Right ventricle myocardium inferior (tissue), 1 donor: Measurements from ENCODE around the gene ANKLE1. TPM values are rescaled to one million over a fixed set of nuclear protein-coding genes. Genes with fewer than 3 reads are reported as not detected.
A peak's percentile ranks its signal among the peaks of the same experiment; 100 is the strongest.

Experiments
- ATAC-seq: fragments of 200-7000 bp; cut with Tn5 transposase; one replicate; pipeline ENCODE4 v1.9.1; 2020; ENCODE audit warnings: mild to moderate bottlenecking, moderate library complexity
- DNase-seq: peaks from one replicate; pipeline ENCODE4 v3.0.0; 2021; ENCODE audit errors: missing footprints
- intact Hi-C: fragments of 100-400 bp; cut with DNase I; formaldehyde crosslinking; loops from one replicate; pipeline ENCODE4 v1.11.0; 2022
- total RNA-seq: library from RNA; stranded (reverse); fragmentation: NEBNext Ultra II Directional; extraction: Animal tissue kit (Norgen Biotek cat#: 25700); gene quantifications from one replicate; pipeline ENCODE4 v1.2.1, GENCODE V29; 2021
- donor health status: DM: no; HTN: yes; CAD: no; lungs with severe emphysema.

Gene ANKLE1
- total RNA-seq, 1 donor from 2014 or later: 0.19 TPM

DNA sequence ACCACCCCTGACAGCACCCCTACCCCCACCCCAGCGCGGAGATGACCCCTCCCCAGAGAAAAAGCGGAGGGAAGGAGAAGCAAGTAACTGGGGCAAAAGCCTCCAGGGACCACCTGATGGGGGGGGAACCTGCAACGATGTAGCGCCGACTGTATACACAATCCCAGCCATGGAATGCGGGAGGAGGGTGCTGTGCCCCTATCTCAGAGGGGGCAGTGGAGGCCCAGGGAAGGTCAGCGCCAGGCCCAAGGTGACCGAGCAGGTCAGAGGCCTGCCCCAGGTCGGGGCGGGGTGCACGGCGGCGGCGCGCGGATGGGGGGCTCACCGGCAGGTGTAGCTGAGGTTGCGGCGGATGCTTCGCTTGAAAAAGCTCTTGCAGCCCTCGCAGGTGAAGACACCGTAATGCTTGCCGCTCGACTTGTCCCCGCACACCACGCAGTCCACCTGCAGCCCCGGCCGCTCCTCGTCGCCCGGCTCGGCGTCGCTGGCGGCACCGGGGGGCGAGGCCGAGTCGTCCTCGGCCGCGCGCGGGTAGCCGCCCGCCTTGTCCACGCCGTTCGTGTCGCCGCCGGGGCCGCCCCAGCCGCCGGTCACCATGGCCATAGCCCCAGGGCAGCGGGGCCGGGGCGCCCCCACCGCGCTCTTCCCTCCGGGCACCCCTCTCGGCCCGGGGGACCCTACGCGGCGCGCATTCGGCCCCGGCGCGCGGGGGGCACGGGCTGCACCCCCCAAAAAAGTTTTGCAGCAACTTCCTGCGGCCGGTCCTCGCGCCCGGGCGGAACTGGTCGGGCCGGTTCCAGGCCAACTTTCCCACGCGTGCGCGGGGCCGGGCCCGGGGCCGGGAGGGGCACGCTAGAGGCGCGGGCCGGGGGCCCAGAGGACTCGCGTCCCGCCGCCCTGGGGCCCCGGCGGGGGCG is 36.8 kb upstream of the ANKLE1 start:
- ATAC-seq (no peak), DNase-seq (no peak)
- intact Hi-C loops: no loop called here

DNA sequence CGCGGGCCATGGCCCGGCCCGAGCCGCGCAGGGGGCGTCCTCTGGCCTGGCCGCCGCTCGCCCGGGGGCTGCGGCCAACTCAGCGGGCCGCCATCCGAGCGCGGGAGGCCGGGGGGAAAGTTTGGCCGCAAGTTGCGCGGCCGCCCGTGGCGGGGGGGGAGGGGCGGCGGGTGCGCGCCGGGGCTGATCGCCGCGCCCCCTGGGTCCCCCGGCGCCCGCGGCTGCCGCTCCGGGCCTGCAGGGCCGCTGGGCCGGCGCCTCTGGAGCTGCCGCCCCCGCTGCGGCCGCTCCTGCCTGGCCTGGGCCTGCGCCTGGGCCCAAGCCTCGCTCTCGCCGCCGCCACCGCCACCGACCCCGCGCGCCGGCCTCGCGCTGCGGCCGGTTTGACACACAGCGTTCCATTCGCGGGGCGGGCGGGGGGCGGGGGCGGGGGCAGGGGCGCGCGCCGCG is 36.1 kb upstream of the ANKLE1 start, which contains the start of gene NR2F6:
TSS of gene NR2F6 (minus strand) at position 385 of the 450 bp plus-strand sequence. CDS start 699 bp downstream, outside the sequence.
- ATAC-seq (no peak), DNase-seq (no peak)
- intact Hi-C loops: no loop called here

DNA sequence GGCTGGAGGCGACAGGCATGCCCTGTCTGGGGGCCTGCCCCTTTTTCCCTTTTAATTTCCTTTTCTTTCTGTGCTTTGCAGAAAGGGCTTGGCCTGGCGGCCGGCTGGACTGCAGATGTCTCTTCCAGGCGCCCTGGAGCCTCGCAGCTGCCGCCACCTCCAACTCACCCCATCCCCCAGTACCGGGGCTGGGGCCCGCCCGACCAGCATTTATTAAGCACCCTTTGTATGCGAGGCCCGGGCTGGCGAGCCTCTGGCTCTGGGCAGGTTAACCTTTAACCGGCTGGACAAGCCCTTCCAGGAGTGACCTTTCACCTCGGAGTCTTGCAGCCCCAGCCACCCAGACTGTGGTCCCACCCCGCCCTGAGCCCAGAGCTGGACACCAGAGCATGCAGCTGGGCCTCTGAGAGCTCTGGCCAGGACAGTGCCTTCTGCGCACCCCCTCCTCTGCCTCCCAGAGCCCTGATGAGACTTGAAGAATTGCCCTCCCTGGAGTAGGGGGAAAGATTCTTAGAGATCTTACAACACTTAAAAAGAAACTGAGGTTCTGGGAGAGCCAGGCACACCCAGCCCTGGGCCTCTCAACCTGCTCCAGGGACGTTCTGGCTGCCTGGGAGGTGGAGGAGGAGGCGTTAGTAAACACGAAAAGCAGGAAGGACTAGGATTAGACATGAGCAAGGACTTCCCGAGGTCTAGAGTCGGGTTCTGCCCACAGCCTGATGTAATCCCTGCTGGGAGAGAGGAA is 34.8 kb upstream of the ANKLE1 start:
- intact Hi-C loops: loop anchor here (1.0 to 2.0 kb wide), 2 partner anchors 14 to 21 kb away; partner anchors contain the start of gene OCEL1
- no peak for DNase-seq
- peak; percentile 40 for ATAC-seq

- intact Hi-C loops: no loop called here
- ATAC-seq (no peak), DNase-seq (no peak)
These were observed 33.5 kb upstream of the ANKLE1 start for GRCh38 chr19:17248011-17248776.

DNA sequence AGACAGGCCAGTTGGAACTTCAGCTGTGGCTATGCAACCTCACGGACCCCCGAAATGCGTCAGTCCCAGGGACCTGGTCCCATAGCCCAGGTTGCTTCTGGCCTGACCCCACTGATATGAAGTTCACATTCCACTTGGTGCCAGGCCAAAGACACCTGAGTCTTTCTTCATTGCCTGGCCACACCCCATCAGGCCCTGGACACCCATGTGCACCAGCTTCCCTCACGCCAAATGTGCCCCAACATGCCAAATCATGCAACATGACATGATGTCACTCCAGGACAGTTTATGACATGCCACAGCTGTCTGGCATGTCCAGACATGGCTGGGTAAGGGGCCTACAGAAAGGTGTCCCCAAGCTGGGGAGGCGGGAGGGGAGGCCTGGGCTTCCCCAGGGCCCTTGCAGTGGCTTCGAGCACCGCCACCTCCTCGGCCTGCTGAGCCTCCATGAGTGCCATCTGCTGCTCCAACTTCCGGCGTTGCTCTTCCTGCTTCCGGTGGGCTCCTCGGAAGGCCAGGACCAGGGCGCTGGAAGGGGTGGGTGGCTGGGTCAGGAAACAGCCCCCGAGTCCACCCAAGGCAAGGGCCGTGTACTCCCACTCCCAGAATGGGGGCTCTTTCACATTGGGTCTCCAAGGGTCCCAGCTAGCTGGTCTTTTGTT is 31.7 kb upstream of the ANKLE1 start:
- DNase-seq (no peak), ATAC-seq (no peak)
- intact Hi-C loops: no loop called here

DNA sequence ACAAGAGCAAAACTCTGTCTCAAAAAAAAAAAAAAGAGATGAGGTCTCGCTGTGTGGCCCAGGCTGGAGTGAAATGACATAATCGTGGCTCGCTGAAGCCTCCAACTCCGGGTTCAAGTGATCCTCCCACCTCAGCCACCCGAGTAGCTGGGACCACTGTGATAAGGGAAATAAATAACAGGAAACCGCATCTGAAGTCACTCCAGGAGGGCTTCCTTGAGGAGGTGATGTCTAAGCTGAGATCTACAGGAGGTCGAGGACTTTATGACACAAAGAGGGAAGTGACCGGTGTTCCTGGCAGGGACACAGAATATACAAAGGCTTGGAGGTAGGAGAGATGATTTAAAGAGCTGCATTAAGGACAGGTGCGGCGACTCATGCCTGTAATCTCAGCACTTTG is 27.1 kb upstream of the ANKLE1 start:
- intact Hi-C loops: no loop called here
- ATAC-seq (no peak), DNase-seq (no peak)

DNA sequence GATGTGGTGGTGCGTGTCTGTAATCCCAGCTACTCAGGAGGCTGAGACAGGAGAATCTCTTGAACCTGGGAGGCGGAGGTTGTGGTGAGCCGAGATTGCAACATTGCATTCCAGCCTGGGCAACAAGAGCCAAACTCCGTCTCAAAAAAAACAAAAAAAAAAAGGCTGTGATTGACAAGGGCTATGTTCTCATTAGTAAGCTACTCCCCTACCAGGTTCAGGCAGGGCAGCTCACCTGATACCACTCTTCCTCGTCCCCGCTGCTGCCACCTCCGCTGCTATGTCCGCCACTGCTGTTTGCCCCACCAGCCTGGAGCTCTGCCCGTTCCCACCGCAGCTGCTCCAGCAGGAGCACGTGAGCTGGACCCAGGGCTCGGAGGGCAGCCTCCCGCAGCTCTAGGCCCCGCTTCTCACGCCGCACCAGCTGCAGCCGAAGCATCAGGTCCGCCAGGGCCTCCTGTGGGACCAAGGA is 26.5 kb upstream of the ANKLE1 start:
- intact Hi-C loops: no loop called here
- no peak for ATAC-seq
- DNase-seq: no peak

GRCh38 chr19:17256130-17256529 is 25.6 kb upstream of the ANKLE1 start:
- intact Hi-C loops: no loop called here
- ATAC-seq: no peak

GRCh38 chr19:17259118-17259780 is 22.5 kb upstream of the ANKLE1 start:
- intact Hi-C loops: no loop called here
- ATAC-seq (no peak), DNase-seq (no peak)

More at GRCh38 chr19:17256130-17256529, 25.6 kb upstream of the ANKLE1 start:
- no peak for DNase-seq

GRCh38 chr19:17259934-17260333 is 21.8 kb upstream of the ANKLE1 start:
- intact Hi-C loops: loop anchor here (1.0 to 2.0 kb wide), 2 partner anchors 13 to 21 kb away; partner anchors contain the start of gene ANKLE1
- no peak for DNase-seq
- no peak for ATAC-seq

GRCh38 chr19:17260842-17261325 is 20.8 kb upstream of the ANKLE1 start:
- peak; percentile 89 for ATAC-seq
- intact Hi-C loops: loop anchor here (1.0 to 2.0 kb wide), 2 partner anchors 14 to 20 kb away; partner anchors contain the start of gene ANKLE1
- DNase-seq: peak; percentile 91

DNA sequence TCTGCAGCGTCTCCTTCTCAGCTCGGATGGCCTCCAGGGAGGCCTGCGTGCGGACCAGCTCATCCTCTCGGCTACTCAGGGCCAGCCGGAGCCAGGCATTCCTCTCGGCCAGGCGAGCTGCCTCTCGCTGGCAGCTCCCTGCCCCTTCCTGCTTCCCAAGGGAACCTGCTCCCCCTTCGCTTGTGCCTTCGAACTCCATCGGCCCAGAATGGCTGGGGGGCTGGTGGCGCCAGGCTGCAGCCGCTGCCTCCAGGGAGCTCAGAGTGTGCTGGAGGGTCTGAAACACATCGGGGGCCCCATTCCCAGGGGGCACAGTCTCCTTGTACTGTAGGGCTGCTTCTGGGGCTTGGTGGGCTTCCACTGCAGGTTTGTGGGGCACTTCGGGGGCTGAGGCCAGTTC is 19.1 kb upstream of the ANKLE1 start:
- intact Hi-C loops: no loop called here

GRCh38 chr19:17263712-17264640 is 17.7 kb upstream of the ANKLE1 start:
- intact Hi-C loops: no loop called here
- ATAC-seq (no peak), DNase-seq (no peak)

More for the DNA sequence above, 19.1 kb upstream of the ANKLE1 start:
- ATAC-seq: no peak
- no peak for DNase-seq

GRCh38 chr19:17264641-17264979 is 17.1 kb upstream of the ANKLE1 start, which contains the start of gene USHBP1:
Gene USHBP1, minus strand, starts transcription at chr19:17264745. Its CDS starts 446 bp downstream, at chr19:17264299.
- DNase-seq (no peak), ATAC-seq (no peak)
- intact Hi-C loops: no loop called here

- no peak for ATAC-seq
- intact Hi-C loops: no loop called here
- DNase-seq: no peak
These were observed 15.7 kb upstream of the ANKLE1 start for GRCh38 chr19:17266026-17266425.

GRCh38 chr19:17266589-17266974 is 15.1 kb upstream of the ANKLE1 start:
- intact Hi-C loops: no loop called here
- DNase-seq (no peak), ATAC-seq (no peak)
